ENCODE results near the gene RNF144B.
"Not testable (repeated sequence)": the region's sequence is repeated elsewhere in the genome, so short reads cannot be mapped to it uniquely, and the experiment has no call there.

RNF144B gene

DNA sequence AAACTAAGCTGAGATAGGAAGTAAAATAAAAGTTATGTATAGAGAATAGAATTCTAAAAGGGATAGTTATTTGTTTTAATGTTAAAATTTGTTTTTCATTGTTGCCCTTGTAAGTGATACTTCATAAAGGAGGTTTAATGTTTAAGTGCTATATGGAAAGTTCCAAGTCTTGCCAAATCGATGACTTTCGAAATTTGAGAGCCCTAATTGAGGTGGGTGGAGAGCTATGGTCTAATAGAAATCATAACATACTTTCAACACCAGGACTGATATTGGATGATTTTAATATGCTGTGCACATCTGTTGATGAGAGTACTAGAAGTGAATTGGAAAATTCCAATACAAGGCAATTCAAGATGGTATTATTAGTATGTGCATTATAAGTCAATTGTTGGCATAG, 64.6 kb downstream of the RNF144B start:
- no peak for DNase-seq

DNA sequence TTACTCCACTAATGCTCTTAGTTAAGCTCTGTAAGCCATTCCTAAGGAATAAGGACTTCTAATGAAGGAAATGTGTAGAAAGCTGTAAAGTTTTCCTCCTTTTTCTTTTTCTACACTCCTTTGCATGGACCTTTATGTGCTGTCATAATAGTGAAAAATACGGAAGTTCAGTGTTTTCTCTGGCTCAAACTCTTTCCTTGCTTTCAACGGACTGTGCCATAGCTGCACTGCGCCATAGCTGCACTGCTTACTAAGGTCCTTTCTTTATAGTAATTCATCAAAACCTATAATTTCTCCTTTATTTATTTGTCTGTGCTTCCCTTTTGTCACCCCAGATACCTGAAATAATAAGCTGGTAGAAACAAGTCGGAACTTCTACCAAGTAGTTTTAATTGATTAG, 67.3 kb downstream of the RNF144B start:
- DNase-seq = no peak

DNA sequence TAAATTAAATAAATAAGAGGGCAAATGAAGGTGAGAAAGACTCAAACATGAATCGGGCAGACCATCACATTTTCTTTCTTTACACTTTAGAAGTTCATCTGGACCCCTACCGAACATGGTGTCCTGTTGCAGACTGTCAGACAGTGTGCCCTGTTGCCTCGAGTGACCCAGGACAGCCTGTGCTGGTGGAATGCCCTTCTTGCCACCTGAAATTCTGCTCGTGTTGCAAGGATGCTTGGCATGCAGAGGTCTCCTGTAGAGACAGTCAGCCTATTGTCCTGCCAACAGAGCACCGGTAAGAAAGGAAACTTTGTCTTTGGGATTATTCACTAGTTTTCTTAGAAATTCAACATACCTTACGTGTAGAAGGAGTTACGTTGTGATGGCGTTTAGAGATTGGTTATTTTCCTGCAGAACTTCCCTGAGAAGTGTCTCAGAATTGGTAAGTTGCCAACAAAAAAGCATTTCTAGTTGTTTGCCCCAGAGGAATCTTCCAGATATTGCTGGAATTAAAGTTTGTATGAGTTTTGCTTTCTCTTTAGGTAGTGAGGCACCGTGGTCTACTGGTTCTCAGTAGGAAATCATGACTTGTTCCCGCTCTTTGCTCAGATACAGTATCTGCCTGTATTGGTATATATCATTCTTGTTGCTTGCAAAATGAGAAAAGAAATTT, 70.1 kb downstream of the RNF144B start:
- DNase-seq = no peak

DNA sequence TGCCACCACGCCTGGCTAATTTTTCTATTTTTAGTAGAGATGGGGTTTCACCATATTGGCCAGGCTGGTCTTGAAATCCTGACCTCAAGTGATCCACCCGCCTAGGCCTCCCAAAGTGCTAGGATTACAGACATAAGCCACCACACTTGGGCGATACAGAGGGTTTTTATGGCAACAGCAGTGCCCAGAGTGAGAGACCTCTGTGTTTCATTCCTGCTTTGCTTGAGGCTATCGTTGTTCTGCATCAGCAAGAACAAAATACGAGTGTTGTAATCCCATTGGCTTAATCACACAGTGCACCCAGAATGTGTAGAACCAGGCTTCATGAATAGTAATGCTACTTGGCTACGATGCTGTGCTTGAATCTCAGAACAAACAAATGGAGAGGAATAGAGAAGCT, 70.9 kb downstream of the RNF144B start:
- not testable (repeated sequence) for DNase-seq

DNA sequence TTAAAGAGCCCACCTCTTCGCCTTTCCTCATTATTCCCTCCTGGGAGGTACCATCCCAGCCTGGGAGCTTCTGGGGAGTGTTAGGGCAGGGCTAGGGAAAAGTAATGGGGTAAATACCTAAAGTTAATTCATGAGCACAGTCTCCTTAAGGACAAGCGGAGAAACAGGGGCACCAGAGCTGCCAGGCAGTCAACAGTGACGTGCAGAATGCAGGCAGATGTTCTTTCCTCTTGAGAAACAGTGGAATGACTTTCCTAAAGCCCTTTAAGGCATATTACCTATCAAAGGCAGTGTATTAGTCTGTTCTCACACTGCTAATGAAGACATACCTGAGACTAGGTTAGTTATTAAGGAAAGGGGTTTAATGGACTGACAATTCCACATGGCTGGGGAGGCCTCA, 76.3 kb downstream of the RNF144B start:
- no peak for DNase-seq

DNA sequence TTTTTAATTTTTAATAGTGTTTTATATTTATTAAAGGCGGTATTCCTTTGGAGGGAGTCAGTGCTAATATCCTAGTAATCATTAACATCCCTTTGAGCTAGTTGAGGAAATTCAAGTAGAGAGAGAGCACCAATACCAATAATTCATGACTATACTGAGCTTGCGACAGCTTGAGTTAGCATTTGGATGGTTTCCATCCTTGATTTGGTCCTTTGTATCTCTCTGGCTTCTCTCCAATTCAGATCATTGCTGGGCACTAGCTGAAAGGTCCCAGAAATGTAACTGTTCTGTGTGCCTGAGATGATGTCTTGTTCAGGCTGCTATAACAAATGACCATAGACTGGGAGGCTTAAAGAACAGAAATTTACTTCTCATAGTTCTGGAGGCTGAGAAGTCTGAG, 77.0 kb downstream of the RNF144B start:
- DNase-seq = no peak

DNA sequence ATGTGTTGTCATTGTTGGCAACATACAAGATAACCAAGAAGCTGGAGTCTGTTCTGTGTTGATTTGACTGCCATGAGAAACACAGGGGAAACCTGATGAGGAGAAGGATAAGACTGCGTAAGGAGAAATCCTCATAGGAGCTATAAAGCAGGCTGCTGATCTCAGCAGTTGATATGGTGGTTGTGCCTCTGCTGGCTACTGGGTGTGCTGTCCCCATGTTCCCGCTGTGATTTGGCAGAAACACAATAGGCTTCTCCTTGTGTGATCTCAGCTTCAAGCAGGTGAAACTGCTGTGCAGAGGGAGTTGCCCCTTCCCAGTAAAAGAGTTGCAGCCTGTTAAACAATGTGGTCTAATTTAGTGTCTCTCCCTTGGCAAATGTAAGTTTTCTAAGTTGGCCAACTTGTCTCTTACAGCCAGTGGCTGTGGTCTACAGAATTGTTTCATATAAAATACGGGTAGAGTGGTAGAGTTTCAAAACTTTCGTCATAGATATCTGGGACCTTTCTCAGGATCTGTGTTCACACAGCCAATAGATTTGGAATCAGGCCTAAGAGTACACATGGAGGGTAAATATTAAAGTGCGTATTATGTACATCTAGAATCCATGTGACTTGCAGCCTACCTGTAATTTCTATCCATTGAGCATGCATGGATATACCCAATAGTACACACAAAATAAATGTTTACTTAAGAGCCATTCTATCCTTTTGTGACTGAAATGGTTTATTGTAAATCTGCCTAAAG, 78.4 kb downstream of the RNF144B start:
- no peak for DNase-seq

DNA sequence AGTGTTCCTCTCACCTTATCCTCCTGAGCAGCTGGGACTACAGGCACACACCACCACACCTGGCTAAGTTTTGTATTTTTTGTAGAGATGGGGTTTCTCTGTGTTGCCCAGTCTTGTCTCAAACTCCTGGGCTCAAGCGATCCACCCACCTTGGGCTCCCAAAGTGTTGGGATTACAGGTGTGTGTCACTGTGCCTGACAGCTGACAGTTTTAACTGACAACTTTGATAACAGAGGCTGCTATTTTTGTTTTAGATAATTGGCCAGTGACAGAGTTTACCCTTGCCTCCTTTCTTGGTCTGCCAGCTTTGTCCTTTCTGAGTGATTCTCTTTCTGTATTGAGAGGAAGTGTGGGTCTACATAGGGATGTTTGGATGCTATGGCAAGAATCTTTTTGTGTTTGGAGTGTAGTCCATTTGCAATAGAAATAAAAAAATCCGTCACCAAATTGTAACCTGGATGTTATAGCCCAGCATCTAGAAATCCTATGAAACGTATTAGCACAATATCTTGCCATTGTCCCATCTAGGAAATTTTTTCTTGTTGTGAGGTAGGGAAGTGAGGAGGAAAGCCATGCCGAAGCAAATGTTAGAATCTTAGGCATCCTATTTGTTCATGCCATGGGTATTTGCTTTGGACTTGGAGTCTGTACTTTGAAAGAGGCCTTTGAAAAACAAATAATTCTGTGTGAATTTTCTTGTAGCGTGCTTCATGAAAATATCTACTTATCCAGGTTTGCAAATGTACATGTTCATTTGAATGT, 80.8 kb downstream of the RNF144B start:
- no peak for DNase-seq

DNA sequence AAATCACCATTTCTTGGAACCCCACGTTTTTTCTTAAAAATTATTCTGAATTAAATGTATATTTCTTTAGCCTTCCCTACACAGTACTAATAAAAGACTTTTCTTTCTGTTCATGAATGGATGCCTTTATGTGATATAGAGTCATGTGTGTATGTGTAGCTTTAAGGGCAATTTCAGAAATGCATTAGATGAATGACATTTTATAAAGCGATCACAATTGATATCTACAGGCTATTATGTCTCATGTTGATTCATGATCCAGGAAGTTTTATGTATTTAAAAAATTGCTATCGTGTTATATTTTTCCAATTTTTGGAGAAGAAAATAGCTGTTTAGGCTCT, 81.3 kb downstream of the RNF144B start:
- no peak for DNase-seq

DNA sequence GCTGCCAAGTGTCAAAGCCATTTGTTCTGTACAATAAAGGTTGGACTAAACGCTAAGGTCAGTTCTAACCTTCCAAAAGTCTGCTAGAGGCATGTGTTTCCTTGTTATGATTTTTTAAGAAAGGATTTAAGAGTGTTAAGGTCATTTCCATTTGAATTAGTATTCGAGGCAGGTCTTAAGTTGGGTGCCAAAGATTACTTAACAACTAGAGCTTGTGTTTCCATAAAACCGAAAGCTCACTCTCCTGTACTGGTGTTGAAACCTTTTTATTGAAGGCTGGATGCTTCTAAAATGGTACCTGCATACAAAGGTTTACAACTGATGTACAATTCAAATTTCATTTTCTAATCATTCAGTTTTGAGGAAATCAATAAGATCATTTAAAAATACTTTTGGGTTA, 82.4 kb downstream of the RNF144B start:
- no peak for DNase-seq

DNA sequence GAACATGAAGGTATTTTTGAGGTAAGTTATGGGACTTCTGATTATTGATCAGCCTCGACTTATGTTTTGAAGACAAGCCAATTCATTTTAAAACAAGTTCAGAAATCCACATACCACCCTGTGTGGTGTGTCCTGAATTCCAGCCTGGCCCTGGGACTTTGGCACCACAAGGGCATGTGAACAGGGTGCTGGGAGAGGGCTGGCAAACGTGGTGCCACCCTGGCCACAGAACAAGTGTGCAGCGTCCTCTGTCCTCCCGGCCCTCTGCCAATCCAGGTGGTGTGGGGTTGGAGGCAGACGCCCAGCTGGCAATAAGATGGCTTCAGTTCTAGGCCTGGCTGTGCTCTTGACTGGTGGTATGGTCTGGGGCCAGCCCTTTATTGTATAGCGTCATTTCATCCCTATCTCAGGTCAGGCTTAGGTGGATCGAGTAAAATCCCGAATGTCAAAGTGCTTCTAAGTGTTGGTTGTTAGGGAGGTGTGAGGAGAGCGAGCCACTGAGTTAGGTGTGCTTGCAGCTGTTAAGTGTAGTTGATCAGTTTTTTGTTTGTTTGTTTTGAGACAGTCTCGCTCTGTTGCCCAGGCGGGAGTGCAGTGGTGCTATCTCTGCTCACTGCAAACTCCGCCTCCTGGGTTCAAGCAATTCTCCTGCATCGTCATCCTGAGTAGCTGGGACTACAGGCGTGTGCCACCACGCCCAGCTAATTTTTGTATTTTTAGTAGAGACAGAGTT, 84.2 kb downstream of the RNF144B start:
- DNase-seq = no peak

DNA sequence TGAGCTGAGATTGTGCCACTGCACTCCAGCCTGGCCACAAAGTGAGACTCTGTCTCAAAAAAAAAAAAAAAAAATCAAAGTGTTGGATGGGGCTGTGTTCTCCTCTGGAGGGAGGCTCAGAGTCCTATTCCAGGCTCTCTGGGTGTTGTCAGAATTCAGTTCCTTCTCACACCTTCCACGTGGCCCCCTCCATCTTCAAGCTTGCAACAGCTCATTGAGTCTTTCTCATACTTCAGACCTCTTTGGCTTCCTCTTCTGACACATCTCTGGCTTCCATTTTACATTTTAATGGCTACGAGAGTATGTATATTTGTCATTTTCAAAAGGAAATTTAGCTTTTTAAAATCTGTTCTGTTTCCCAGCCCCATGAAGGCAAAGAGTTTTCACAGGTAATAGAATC, 85.8 kb downstream of the RNF144B start:
- no peak for DNase-seq

DNA sequence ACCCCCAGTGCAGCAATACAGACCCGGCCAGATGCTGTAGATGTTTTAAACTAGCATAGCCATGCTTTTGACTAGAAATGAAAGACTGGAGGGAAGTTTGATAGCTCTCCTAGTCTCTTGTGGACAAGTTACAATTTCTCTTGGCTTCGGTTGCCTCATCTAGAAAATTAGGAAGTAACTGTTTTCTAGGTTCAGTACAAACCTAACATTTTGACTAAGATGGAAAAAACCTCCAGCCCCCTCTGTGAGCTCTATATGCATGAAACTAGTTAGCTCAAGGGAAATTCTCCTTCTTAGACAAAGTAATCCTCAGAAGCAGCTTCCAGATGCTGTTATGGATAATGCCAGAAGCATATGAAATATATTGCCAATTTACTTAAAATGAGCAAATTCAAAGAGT, 86.6 kb downstream of the RNF144B start:
- no peak for DNase-seq

DNA sequence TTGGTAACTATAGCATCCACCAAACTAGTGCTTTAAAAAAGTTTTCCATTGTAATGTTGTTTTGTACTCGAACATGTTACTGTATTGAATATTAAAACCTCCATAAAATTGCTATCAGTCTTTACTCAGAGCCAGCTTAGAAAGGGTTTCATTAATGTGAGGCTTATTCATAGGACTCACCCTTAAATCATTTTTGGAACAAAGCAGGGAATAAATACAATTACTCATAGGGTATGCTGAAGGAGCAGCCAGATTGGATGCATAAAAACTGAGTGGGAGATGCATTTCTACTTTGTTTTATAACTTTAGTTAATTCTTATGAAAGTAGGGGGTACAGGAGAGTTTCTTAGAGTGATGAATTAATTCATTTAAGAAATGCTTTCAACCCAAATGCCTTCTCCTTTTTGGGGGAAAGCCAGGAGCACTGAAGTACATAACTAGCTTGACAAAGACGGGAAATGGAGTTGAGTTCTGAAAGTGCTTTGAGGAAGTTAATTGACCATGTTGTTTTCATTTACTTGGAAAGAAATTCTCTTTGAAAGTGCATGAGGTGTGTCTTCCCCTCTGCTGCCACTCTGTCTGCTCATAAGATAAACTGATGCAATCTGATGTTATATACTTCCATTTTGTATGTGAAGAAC, 90.3 kb downstream of the RNF144B start:
- no peak for DNase-seq

DNA sequence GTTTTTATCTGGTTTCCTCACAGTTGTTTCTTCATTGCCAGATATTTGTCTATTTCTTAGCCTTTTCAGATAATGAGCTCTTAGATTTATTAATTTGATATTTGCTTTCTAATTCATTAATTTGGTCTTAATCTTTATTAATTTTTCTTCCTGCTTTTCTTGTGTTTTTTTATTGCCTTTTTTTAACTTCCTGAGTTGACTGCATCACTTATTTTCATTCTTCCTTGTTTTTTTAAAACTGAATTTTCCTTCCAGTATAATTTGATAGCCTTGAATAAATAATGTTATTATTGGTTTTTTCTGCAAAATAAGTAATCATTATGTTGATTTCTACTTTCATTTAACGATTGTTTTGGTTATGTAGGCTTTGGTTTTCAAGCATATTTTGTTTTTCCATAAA, 91.5 kb downstream of the RNF144B start:
- no peak for DNase-seq

DNA sequence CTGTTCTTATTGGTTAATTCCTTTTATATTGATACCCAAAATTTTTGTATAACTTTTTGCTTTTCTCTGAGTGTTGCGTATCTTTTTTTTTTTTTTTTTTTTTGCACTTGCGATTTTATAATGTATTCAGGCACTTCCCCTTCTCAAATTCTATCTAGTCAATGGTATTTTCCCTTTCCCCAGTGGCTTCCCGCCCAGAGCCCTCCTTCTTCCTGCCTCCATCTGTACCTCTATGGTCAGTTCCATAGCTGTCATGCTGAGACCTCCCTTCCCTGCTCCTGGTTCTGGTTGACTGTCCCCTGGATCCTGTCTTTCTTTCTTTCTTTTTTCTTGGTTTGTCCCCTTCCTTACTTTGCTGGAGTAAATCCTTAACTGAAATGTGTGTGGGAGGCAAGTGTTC, 94.7 kb downstream of the RNF144B start:
- DNase-seq = no peak

DNA sequence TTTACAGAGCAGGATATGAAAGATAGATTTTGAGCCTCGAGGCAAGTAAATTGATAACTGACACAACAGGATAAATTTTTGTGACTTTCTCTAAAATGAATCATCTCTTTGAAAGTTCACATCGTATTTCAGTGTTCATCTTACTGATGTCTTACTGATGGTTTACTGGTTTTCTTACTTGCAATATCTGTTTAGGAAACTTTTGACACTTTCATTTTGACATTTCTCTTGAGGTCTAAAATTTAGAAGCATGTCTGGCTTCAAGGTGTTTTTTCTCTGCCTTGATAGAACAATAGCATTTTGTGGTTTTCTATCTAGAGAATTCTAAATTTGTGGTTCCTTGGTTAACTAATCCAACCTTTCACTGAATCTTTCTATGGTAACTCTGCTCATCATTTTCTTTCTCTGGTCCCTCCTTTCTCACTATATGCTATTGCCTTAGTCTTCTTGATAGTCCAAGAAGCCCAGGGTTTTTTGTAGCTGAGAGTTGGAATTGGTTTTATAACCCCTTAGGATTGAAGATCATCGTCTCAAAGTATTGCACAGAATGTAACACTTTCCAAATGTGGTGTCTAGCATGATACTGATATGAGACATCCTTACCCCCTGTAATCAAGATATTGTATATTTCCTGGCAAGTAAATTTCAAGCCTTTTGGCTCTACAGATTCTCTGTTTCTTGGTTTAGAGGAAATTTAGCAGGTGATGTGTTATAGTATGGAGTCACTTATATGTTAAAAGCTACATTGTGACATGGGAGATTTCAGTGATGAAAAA, 98.7 kb downstream of the RNF144B start:
- no peak for DNase-seq

DNA sequence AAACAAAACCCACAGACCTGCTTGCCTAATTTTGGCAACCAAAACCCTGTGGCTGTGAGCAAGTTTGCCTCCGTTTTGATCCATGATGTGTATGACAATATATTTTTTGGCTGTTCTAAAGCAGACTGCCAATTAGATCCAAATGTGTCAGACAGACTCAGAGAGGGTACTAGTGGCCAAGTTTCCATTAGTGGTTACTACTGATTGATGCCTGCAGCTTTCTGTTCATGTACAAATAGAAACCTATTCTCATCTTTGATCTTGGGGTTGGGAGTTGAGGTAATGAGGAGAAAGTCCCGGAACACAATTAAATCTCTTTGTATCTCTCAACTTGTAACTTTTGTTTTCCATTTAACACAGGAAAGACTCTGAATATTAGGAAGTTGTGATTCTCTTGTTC, 100.9 kb downstream of the RNF144B start:
- no peak for DNase-seq

DNA sequence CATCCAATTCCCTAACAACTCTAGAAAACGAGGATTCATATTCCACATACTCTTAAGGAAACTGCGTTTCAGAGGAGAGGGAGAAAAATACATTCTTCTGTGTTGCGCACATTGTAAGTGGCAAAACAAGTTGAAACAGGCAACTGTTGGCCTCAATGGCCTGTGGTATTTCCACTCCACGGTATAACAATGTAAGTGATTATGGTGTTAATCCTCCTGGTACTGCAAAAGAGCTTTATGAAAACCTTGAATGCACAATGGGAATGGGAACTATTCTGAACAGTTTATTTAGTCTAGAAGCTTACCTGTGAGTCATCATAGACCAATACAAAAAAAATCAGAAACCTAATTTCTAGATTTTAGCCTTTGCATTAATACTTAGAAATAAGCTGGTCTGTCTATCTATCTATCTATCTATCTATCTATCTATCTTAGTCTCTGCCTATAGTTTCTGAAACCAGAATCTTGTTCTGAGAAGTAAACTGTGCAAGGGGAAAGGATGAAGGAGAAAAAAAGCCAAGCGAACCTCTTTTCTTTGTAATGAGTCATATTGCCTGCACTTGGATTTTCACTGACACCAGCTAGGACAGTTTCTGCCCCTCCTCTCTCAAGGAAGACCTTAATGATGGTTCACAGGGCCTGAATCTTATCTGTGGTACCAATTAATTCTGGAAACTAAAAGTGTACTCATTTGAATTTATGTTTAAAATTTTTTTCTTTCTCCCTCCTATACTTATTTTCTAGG, 101.5 kb downstream of the RNF144B start:
- DNase-seq = no peak

DNA sequence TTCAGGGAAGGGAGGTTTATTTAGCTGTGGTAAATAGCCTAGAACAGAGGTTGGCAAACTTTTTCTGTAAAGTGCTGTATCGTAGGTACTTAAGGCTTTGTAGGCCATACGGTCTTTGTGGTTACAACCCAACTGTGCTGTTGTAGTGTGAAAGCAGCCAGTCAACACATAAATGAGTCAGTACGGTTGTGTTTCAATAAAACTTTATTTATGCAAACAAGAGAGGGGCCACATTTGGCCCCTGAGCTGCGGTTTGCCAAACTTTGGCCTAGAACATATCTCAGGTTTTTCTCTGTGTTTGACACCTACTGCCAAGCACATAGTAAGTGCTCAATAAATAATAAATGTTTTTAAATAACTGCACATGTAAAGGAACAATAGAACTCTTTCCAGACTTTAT, 102.2 kb downstream of the RNF144B start:
- DNase-seq = no peak

DNA sequence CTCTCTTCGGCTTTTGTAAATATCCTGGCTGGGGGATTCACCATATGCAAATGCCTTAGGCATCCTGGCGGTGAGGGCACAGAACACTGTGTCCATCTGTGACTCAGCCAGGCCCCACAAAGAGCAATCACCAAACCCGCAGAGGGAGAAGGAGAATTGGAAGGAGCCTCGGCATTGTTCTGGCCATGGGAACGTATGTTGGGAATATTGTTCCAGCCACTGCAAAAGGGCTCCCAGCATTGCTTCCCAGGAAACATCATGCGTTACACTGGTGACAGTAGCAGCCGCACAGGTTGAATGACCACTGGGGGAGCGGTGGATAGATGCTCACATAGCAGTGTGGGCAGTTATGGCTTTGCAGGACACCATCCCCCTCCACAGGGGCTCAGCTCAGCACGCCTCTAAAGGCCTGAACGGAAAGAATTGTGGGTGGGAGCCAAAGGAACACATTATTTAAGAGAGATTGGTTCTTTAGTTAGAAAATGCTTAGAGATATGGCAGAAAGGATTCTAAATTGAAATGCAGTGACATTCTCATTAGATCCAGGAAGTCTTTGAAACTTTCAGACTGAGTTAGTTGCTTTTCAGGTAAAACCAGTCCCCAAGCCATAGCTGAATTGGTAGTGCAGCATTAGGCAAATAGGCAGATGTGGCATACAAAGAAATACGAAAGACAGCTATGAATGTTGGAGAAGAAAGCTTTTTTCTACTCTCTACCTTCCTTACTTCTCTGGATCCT, 104.3 kb downstream of the RNF144B start:
- DNase-seq = no peak

All from NK-92 treated with Interleukin-12 subunit alpha and Interleukin-12 subunit beta, amount 100 ng/mL, for 24 hours (cell line).